ENCODE measurements around the gene STMN1. TPM values are rescaled to one million over a fixed set of nuclear protein-coding genes. Genes with fewer than 3 reads are reported as not detected.

STMN1 gene
- total and polyA plus RNA-seq, 2 of the 8 experiments (the other 6 are each of a cell fraction or from before 2014, with no cell fraction given): 116 to 564 TPM

DNA sequence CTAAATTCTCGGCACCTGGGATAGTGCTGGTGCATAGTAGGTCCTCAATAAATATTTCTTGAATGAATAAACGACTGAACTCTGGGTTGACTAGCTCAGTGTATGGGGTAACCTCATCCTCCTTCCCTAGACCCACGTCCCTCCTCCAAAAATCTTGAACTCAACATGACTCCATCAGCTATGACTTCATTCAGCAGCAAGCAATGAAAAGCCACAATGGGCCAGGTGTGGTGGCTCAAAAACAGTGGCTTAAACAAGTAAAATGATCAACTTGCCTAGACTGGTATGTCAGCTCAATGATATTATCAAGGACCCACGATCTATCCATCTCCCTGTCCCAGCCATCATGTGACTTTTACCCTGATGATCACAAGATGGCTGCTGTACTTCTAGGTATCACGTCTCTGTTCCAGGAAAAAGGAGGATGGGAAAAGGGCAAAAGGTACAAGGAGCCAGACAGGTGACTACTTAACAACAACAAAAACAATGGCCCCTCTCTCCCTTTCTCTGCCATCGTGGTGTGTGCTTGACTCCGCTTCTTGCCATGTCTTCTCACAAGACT lies 17.7 kb downstream of the STMN1 start:
- no peak overlapping the region for H2BK15ac ChIP-seq (ENCODE audit: low read length)
- H3K23ac ChIP-seq (ENCODE audit: insufficient read length): no peak overlapping the region
- no peaks in the 10 kb centered on the region for H3K23me2 ChIP-seq (ENCODE audit: low read depth, low read length)
- no peak overlapping the region for H2BK20ac ChIP-seq (ENCODE audit: low read length)
- no peak overlapping the region for H2AFZ ChIP-seq (ENCODE audit: low read length)
- no peaks in the 10 kb centered on the region for H3K79me1 ChIP-seq (ENCODE audit: low read depth, low read length)
- FAIRE-seq (no peak), DNase-seq (ENCODE audit: low read depth in 1 of 2, low spot score in 2 of 2) (no peak)
- H3K4me3 ChIP-seq (ENCODE audit: extremely low read depth in 1 of 4, insufficient read depth in 2 of 4, low read depth in 3 of 4, low read length in 4 of 4): no peak overlapping the region
- no peak overlapping the region for H2BK12ac ChIP-seq (ENCODE audit: low read depth, low read length)
- no peak overlapping the region for H3K9ac ChIP-seq (replicated peaks in 1 of 4; ENCODE audit: extremely low read depth in 1 of 4, low read depth in 3 of 4, low read length in 3 of 4)
- no peak overlapping the region for H3K14ac ChIP-seq (ENCODE audit: insufficient read length)
- no peak overlapping the region for H3K27ac ChIP-seq (ENCODE audit: low read depth, low read length)
- H3K56ac ChIP-seq (replicated peaks; ENCODE audit: insufficient read length, low read depth, low read length): no peak overlapping the region
- no peak overlapping the region for H4K8ac ChIP-seq (ENCODE audit: extremely low read depth, insufficient read depth, low read length)
- no peak overlapping the region for H2BK120ac ChIP-seq (replicated peaks; ENCODE audit: low read depth, low read length)
- CTCF ChIA-PET (ENCODE audit: partially characterized antibody): interaction anchor here (0.5 to 1.6 kb wide), 7 partner anchors 12 to 386 kb away, joined by 3 to 9 read pairs (median 4); partner anchors contain the start of gene PAQR7
- H3K9me3 ChIP-seq (ENCODE audit: insufficient read depth in 2 of 2, low read depth in 1 of 2, low read length in 1 of 2): no peaks in the 10 kb centered on the region
- no peak overlapping the region for H3K4ac ChIP-seq (replicated peaks; ENCODE audit: insufficient read length, low read depth, low read length)
- no peak overlapping the region for H3K18ac ChIP-seq (ENCODE audit: extremely low read depth, low read length)
- H4K5ac ChIP-seq (ENCODE audit: insufficient read length, low read depth, low read length): no peak overlapping the region
- H2AK5ac ChIP-seq (ENCODE audit: low read depth, low read length): no peak overlapping the region
- no peak overlapping the region for H4K91ac ChIP-seq (replicated peaks; ENCODE audit: insufficient read length, low read length)
- no peaks in the 10 kb centered on the region for H3K36me3 ChIP-seq (ENCODE audit: control insufficient read depth in 2 of 4, insufficient read depth in 4 of 4, low read length in 3 of 4)
- no peaks in the 10 kb centered on the region for H4K20me1 ChIP-seq (replicated peaks in 1 of 2; ENCODE audit: control insufficient read depth in 1 of 2, insufficient read depth in 2 of 2, low read length in 2 of 2)
- peaks cover 0 to 18% (median 10%) of the 10 kb centered on the region in 4 experiments; a peak in 6 of 7 replicates for H3K4me1 ChIP-seq (replicated peaks in 1 of 4; ENCODE audit: control insufficient read depth in 3 of 4, insufficient read depth in 4 of 4, low read length in 3 of 4)
- H3K27me3 ChIP-seq (replicated peaks in 1 of 4; ENCODE audit: control insufficient read depth in 3 of 4, extremely low read depth in 1 of 4, insufficient read depth in 3 of 4, low read length in 3 of 4): no peaks in the 10 kb centered on the region
- no peak overlapping the region for H2BK5ac ChIP-seq (ENCODE audit: low read depth, low read length)
- POLR2A ChIA-PET (ENCODE audit: partially characterized antibody): interaction anchor here (0.7 to 5.3 kb wide), 4 partner anchors 8 to 70 kb away, joined by 3 to 28 read pairs (median 5); partner anchors contain the start of gene PAQR7
- no peaks in the 10 kb centered on the region for H3K79me2 ChIP-seq (ENCODE audit: control insufficient read depth in 1 of 2, insufficient read depth in 2 of 2, low read length in 2 of 2)
- 83% methylated on average over 7 of the region's 7 CpGs; no CpG with 5 or more reads in 1 of the 2 experiments for WGBS, 2 experiments (ENCODE audit: extremely low coverage in 1 of 2, insufficient coverage in 1 of 2, insufficient read length in 1 of 2, insufficient replicate concordance in 2 of 2, low coverage in 1 of 2, low lambda C conversion rate in 2 of 2, missing lambda C conversion rate in 1 of 2)
- no peak overlapping the region for H3K4me2 ChIP-seq (ENCODE audit: insufficient read depth in 1 of 2, low read depth in 2 of 2, low read length in 2 of 2)
- TF ChIP-seq JUN (IDR thresholded peaks at IDR 0.05; ENCODE audit: low read depth, low read length): no peak
- TF ChIP-seq GTF2F1 (IDR thresholded peaks at IDR 0.05; ENCODE audit: borderline replicate concordance, low read depth, low read length): no peak
- TF ChIP-seq RNF2 (IDR thresholded peaks at IDR 0.05; ENCODE audit: borderline replicate concordance, low read depth, low read length, missing control alignments, poor library complexity, severe bottlenecking): no peak
- no peak for TF ChIP-seq CREB1 (IDR thresholded peaks at IDR 0.05)
- TF ChIP-seq BRCA1 (IDR thresholded peaks at IDR 0.05; ENCODE audit: low read depth, low read length): no peak
- TF ChIP-seq, protein P1, sequence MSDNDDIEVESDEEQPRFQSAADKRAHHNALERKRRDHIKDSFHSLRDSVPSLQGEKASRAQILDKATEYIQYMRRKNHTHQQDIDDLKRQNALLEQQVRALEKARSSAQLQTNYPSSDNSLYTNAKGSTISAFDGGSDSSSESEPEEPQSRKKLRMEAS (IDR thresholded peaks at IDR 0.05): no peak
- no peak for TF ChIP-seq YY1 (IDR thresholded peaks at IDR 0.05; ENCODE audit: low read depth, low read length)
- no peak for TF ChIP-seq RBBP5 (IDR thresholded peaks at IDR 0.05; ENCODE audit: borderline replicate concordance, low read depth, low read length)
- no peak for TF ChIP-seq SRF (IDR thresholded peaks at IDR 0.05; ENCODE audit: low read depth, low read length)
- no peak for TF ChIP-seq RXRA (IDR thresholded peaks at IDR 0.05; ENCODE audit: insufficient read depth, low read depth, low read length)
- TF ChIP-seq PHF8 (conservative IDR thresholded peaks at IDR 0.05; ENCODE audit: low read depth, low read length): no peak

All from H1 (cell line).